ENCODE results near the gene ILF3. TPM values are rescaled to one million over a fixed set of nuclear protein-coding genes. Genes with fewer than 3 reads are reported as not detected.

Gene ILF3
- total and polyA plus RNA-seq, 2 experiments from 2014 or later: 191 to 224 TPM

DNA sequence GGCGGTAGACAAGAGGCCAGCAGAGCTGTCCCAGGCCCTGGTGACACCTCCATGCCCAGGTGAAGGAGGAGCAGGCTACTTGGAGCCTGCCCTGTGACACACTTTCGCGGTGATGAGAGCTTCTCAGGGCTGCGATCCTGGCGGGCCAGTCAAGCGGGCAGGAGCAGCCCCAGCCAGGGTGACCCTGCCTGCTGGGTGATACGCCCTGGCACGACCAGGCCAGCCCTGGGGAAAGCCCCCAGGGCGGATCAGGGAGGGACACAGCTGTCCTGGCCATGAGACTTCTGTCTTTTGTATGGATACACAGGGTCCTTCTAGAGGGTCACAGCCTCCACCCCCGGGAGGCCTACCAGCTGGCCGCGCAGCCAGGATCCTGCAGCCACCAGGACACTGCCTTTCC lies 76.8 kb downstream of the ILF3 start:
- Histone ChIP-seq H3K4me3 (no peak overlapping the region), H3K9me3 (ENCODE audit: low read depth) (no peaks in the 10 kb centered on the region), H3K27me3 (no peaks in the 10 kb centered on the region), H3K4me1 (ENCODE audit: low read depth) (no peaks in the 10 kb centered on the region), H3K36me3 (no peaks in the 10 kb centered on the region), H3K27ac (no peak overlapping the region)
- TF ChIP-seq, protein P1, sequence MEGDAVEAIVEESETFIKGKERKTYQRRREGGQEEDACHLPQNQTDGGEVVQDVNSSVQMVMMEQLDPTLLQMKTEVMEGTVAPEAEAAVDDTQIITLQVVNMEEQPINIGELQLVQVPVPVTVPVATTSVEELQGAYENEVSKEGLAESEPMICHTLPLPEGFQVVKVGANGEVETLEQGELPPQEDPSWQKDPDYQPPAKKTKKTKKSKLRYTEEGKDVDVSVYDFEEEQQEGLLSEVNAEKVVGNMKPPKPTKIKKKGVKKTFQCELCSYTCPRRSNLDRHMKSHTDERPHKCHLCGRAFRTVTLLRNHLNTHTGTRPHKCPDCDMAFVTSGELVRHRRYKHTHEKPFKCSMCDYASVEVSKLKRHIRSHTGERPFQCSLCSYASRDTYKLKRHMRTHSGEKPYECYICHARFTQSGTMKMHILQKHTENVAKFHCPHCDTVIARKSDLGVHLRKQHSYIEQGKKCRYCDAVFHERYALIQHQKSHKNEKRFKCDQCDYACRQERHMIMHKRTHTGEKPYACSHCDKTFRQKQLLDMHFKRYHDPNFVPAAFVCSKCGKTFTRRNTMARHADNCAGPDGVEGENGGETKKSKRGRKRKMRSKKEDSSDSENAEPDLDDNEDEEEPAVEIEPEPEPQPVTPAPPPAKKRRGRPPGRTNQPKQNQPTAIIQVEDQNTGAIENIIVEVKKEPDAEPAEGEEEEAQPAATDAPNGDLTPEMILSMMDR (IDR thresholded peaks at IDR 0.05; ENCODE audit: low read depth, low read length): no peak
- DNase-seq (ENCODE audit: low read depth in 1 of 2, low spot score in 1 of 2): no peak

DNA sequence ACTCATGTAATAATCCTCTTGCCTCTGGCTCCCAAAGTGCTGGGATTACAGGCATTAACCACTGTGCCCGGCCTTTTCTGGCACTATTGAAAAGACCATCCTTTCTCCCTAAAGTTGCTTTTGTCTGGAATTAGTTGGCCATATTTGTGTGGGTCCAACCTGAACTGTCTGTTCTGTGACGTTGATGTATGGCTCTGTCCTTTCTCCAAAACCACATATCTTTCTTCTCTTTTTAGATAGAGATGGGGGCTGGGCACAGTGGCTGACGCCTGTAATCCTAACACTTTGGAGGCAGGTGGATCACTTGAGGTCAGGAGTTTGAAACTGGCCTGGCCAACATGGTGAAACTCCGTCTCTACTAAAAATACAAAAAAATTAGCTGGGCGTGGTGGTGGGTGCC lies 81.6 kb downstream of the ILF3 start:
- Histone ChIP-seq H3K4me1 (ENCODE audit: low read depth) (no peaks in the 10 kb centered on the region), H3K4me3 (no peak overlapping the region), H3K36me3 (no peaks in the 10 kb centered on the region), H3K27me3 (no peaks in the 10 kb centered on the region), H3K27ac (peak overlapping the region; percentile 60), H3K9me3 (ENCODE audit: low read depth) (no peaks in the 10 kb centered on the region)
- TF ChIP-seq, protein P1 (IDR thresholded peaks at IDR 0.05; ENCODE audit: low read depth, low read length): no peak
- DNase-seq (ENCODE audit: low read depth in 1 of 2, low spot score in 1 of 2): no peak

DNA sequence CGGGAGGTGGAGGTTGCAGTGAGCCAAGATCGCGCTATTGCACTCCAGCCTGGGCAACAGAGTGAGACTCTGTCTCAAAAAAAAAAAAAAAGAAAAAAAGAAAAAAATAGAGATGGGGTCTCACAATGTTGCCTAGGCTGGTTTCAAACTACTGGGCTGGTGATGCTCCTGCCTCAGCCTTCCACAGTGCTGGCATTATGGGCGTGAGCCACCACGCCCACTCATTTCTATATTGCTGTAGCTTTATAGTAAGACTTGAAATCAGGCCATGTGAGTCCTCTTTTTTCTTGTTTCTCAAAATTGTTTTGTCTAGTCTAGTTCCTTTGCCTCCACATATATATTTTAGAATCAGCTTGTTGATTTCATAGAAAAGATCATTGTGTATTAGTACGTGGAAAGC lies 82.0 kb downstream of the ILF3 start:
- no peak for DNase-seq (ENCODE audit: low read depth in 1 of 2, low spot score in 1 of 2)
- no peaks in the 10 kb centered on the region for H3K9me3 ChIP-seq (ENCODE audit: low read depth)
- no peaks in the 10 kb centered on the region for H3K27me3 ChIP-seq
- peak overlapping the region; percentile 39 for H3K27ac ChIP-seq
- no peaks in the 10 kb centered on the region for H3K4me1 ChIP-seq (ENCODE audit: low read depth)
- H3K4me3 ChIP-seq: no peak overlapping the region
- TF ChIP-seq, protein P1 (IDR thresholded peaks at IDR 0.05; ENCODE audit: low read depth, low read length): no peak
- H3K36me3 ChIP-seq: no peaks in the 10 kb centered on the region

DNA sequence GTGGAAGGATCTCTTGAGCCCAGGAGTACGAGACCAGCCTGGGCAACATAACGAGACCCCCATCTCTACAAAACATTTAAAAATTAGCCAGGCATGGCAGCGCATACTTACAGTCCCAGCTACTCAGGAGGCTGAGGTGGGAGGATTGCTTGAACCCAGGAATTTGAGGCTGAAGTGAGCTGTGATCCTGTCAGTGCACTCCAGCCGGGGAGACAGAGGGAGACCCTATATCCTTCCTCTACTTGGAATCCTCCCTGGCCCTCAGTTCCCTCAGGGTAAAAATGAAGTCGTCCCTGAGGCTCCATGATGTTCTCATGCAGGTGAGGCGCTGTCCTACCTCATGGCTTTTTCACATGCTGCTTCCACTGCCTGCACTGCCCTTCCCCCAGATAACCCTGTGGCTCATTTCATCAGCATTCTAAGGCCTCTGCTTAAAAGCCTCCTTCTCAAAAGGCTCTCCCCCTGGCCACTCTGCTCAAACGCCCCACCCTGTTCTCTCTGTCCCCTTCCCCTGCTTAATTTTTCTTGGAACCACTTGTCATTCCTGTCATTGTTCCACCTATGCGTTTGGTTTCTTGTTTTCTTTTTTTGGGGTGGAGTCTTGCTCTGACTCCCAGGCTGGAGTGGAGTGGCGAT lies 82.9 kb downstream of the ILF3 start:
- TF ChIP-seq, protein P1 (IDR thresholded peaks at IDR 0.05; ENCODE audit: low read depth, low read length): no peak
- no peaks in the 10 kb centered on the region for H3K36me3 ChIP-seq
- no peaks in the 10 kb centered on the region for H3K4me1 ChIP-seq (ENCODE audit: low read depth)
- no peaks in the 10 kb centered on the region for H3K9me3 ChIP-seq (ENCODE audit: low read depth)
- peak overlapping the region; percentile 39 for H3K27ac ChIP-seq
- DNase-seq (ENCODE audit: low read depth in 1 of 2, low spot score in 1 of 2): no peak
- H3K4me3 ChIP-seq: no peak overlapping the region
- H3K27me3 ChIP-seq: no peaks in the 10 kb centered on the region

DNA sequence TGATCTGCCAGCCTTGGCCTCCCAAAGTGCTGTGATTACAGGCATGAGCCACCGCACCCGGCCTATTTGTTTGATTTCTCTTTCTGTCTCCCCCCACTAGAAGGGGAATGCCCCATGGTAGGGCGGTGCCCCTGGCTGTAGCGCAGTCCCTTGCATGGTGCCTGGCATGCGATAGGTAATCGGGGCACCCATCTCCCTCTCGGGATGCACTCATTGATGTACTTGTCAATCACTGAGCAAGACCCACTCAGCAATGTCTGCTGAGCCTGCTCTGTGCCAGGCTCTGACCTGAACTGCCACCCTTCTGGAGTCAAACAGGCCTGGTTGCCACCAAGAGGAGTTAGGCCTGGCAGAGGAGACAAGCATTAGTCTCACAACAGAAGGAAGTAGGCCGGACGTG lies 83.6 kb downstream of the ILF3 start:
- H3K4me3 ChIP-seq: no peak overlapping the region
- H3K27me3 ChIP-seq: no peaks in the 10 kb centered on the region
- no peaks in the 10 kb centered on the region for H3K4me1 ChIP-seq (ENCODE audit: low read depth)
- no peaks in the 10 kb centered on the region for H3K36me3 ChIP-seq
- H3K9me3 ChIP-seq (ENCODE audit: low read depth): no peaks in the 10 kb centered on the region
- TF ChIP-seq, protein P1 (IDR thresholded peaks at IDR 0.05; ENCODE audit: low read depth, low read length): no peak
- no peak for DNase-seq (ENCODE audit: low read depth in 1 of 2, low spot score in 1 of 2)
- no peak overlapping the region for H3K27ac ChIP-seq

Measured in cardiac muscle cell (in vitro differentiated cells and primary cell).